8988T (cell line): Measurements from ENCODE around the gene POU3F1.

Experiments
- DNase-seq: peaks from one replicate; pipeline ENCODE4 v3.0.0; 2011

The POU3F1 gene

DNA sequence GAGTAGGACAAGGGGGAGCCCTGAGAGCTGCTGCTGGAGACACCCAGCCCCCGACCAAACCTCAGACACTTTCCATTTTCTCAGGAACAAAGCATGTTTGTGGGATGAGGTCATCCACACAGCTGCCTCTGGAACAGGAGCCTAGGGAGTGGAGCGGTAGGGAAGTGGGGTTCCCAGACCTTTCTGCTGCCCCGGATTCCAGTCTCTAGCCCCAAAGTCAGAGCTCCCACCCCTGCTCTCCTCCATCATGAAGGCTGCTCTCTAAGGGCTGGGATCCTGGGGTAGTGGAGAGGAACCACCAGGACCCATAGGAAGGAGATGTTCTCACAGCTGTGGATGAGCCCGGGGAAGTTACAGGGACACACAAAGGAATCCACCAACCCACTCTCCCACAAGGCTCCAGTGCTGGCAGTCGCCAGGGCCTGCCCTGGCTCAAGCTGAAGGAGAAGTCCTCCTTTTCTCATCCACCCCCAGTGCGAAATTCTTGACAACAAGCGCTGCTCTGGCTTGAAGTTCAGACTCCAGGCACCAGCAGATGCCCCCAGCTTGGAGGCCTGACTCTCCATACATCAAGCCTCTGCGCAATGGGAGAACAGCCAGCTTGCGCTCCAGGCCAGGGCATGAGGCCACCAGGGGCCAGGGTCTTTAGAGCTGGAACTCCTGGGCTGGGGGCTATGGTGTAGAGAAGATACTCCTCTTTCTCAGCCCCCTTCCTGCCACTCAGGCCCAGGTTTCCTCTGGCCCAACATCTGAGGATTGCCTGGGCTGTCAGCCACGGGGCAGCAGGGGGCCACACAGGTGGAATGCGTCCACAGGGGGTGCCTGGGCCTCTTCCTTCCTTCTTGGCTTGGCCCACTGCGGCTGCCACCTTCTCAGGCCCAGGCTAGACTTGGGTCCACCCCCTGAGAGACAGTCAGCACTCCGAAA lies 45.8 kb downstream of the POU3F1 start:
- peak; percentile 49 for DNase-seq

DNA sequence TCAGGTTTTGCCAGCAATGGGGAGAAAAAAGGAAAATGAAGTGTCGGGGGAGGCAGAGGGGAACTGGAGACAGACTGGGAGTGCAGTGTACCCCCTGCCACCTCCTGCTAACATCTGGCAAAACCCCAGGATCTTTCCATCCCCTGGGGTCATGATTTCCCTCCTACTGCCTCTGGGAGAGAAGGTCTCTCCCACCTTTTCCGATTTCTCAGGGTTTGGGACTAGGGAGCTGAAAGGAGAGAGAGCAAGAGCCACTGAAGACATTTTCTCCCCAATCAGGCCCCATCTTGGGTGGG lies 46.4 kb downstream of the POU3F1 start:
- no peak for DNase-seq

DNA sequence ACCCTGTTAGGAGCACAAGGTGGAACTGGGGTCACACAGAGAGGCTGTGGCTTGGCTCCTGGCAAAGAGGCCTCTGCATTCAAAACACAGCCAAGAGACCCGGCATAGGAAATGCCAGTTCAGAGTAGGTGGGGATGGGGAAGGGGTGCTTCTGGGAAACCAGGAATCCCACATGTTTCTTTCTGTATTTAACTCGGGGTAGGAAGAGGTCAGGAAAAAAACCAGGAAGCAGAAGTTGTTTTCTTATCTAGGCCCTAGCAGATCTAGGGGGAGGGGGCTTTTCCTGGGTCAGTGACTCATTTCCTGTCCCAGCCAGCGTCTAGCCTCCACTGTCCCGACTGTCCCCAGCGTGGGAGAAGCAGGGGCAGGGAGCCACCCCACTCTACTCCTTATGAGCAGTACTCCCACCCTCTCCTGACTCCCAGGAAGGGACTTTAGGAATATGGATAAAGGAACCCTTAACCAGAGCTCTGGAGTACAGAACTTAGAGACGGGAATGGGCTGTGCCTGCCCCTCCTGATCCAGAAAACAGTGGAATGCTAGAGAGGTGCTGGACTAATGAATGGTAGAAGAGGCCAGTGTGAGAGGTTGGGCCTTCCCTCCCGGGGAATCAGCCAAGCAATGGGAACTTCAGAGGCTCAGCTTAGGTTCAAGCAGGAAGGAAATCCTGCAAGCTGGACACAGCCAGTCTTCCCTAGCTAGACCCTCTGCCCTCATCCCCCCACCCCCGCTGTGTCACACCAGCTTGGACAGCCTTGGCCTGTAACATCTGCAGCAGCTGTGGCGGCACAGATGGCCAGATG lies 47.0 kb downstream of the POU3F1 start:
- no peak for DNase-seq

- DNase-seq, result no peak
Measured at GRCh38 chr1:37998913-37999429, 47.6 kb downstream of the POU3F1 start.

GRCh38 chr1:37998089-37998808 lies 48.3 kb downstream of the POU3F1 start:
- no peak for DNase-seq

DNA sequence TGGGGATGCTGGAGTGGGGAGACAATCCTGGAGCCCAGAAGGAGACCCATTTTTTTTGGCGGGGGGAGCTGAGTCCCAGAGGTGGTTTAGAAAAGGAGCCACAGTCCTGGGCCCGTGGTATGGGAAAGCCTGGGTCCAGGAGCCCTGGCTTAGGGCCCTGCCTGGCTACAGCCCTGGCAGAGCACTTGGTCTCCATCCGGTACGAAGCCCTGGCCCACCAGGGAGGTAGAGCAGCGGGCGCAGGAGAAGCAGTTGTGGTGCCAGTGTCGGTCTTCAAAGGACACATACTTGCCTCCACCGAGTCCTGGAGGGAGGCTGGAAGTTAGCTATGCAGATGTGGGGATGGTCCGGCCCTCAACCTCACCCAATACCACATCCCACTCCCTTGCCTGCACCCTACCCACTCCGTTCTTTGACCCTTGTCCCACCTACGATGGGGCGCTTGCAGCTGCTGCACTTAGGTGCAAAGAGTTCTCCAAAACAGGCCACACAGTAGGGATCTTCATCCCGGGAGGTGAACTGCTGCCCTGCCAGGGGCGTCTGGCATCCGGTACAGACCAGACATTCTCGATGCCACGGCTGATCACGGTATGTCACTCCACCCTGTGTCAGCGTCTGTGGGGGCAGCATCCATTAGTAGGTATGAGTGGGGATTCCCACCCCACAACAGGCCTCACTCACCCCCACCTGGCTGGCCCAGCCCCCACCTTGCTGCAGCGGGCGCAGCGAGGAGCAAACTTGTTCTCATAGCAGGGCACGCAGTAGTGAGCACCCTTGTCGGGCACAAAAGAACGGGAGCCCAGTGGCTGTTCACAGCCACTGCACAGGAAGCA lies 49.1 kb downstream of the POU3F1 start:
- no peak for DNase-seq

- DNase-seq, result no peak
Measured at GRCh38 chr1:37995751-37996345, 50.7 kb downstream of the POU3F1 start.

DNA sequence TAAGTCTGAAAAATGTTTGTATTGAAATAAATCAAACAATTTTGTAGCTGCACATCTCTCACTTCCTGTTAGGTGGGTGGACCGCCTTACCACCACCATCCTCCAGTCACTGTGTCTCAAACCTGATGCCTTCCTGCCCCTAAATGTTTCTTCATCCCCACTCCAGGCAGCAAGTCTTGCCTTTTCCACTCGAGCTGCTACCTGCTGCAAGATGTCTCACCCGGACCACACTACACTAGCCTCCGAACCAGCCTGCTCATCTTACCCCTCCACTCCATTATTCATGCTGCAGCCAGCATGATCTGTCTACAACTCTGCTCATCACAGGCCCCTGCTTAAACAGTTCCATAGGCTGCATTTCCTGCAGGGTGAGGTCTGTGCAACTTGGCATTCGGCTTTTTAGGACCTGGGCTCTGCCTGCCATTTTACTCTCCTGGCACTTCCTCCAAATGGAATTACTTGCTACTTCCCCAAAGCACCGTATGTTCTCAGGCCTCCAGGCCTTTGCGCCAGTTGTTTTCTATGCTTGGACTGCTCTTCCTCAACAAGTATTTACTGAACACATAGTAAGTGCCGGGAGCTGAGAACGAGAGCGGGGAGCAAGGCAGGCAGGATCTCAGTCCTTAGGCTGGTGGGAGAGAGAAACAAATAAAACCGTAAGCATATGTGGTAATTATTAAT lies 51.6 kb downstream of the POU3F1 start:
- no peak for DNase-seq
